ENCODE measurements around the gene ABCB7. TPM values are rescaled to one million over a fixed set of nuclear protein-coding genes. Genes with fewer than 3 reads are reported as not detected.

ABCB7 gene
- total and polyA plus RNA-seq, 12 donors: 14.9 to 49.2 (median 38.5) TPM

DNA sequence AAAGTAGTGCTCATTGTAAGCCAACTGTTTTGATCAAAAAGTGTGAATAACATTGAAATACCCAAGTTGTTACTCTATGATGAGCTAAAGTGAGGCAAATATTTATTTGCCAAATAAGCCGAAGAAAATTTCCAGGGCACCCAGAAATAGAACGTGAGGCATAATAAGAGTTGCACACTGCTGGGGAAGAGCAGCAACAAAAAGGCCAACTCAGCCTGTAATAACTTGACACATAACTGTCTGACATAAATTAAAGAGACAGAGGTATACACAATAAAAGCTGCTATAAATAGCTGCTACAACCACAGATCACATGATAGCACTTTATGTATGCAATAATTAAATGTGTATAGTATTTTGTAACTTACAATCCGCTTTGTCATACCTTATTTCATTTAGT, 2.0 kb upstream of the ABCB7 start:
- Histone ChIP-seq H3K27me3 (peaks cover 0 to 18% (median 0%) of the 10 kb centered on the region in 7 donors), H3K9me3 (no peaks in the 10 kb centered on the region), H3K36me3 (no peaks in the 10 kb centered on the region), H3K27ac (no peak overlapping the region), H3K4me1 (peaks cover 0 to 17% (median 13%) of the 10 kb centered on the region in 9 donors), H3K4me3 (no peak overlapping the region)
- intact Hi-C loops (cut with DNase I): loop anchor here in 1 of 10 donors (10.0 kb wide), 2 partner anchors 53 to 117 kb away; partner anchors contain the start of gene UPRT
- WGBS, 2 donors: 90 to 93% methylated on average over 3 of the region's 3 CpGs
- no peak for ATAC-seq
- no peak for DNase-seq
- TF ChIP-seq, protein P1, sequence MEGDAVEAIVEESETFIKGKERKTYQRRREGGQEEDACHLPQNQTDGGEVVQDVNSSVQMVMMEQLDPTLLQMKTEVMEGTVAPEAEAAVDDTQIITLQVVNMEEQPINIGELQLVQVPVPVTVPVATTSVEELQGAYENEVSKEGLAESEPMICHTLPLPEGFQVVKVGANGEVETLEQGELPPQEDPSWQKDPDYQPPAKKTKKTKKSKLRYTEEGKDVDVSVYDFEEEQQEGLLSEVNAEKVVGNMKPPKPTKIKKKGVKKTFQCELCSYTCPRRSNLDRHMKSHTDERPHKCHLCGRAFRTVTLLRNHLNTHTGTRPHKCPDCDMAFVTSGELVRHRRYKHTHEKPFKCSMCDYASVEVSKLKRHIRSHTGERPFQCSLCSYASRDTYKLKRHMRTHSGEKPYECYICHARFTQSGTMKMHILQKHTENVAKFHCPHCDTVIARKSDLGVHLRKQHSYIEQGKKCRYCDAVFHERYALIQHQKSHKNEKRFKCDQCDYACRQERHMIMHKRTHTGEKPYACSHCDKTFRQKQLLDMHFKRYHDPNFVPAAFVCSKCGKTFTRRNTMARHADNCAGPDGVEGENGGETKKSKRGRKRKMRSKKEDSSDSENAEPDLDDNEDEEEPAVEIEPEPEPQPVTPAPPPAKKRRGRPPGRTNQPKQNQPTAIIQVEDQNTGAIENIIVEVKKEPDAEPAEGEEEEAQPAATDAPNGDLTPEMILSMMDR (IDR thresholded peaks at IDR 0.05): no peak

DNA sequence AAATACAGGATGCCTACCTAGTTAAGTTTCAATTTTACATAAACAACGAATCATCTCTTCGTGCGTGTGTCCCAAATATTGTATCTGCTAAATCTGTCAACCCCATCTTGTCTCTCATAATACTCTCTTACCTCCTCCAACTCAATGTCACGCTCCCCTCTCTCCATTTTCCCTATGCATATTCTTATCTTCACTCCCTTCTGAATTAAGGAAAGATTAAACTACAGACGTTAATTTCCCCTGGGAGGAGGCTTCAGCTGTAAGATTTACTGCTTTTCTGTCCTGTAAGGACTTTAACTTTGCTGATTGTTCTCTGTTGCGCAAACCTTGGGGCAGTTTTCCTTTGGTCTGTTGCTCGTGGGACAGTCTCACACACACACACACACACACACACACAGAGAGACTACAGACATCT, 455 bp upstream of the ABCB7 start:
- H3K4me1 ChIP-seq: peaks cover 0 to 29% (median 13%) of the 10 kb centered on the region in 9 donors
- peaks cover 0 to 16% (median 0%) of the 10 kb centered on the region in 7 donors for H3K27me3 ChIP-seq
- H3K36me3 ChIP-seq: no peaks in the 10 kb centered on the region
- peak in 3 of 8 donors; percentile 20 to 35 (median 32) for ATAC-seq
- peak overlapping the region; percentile 52 to 80 (median 65) for H3K4me3 ChIP-seq
- WGBS, 2 donors: 11 to 23% methylated on average over 7 of the region's 7 CpGs
- intact Hi-C loops (cut with DNase I): loop anchor here in 1 of 10 donors (10.0 kb wide), 2 partner anchors 52 to 118 kb away; partner anchors contain the start of gene UPRT
- DNase-seq: no peak
- TF ChIP-seq, protein P1 (IDR thresholded peaks at IDR 0.05): no peak
- peak overlapping the region; percentile 66 to 91 (median 87) for H3K27ac ChIP-seq
- H3K9me3 ChIP-seq: no peaks in the 10 kb centered on the region

DNA sequence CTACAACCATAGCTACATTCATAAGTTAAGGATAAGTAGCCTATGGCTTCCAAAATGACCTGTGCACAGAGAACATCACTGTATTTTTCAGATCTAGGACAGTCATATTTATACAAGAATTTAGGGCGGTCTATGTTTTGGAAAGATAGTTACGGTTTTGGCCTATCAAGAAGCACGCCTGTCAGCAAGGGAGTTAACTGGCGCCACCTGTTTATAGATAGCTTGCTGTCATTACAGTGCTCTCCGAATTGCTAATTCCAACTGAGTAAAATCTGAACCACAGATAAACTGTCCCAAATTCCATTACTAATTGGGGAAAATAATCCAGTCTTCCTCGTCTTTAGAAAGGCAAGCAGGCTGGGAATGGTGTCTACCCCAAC, 646 bp downstream of the ABCB7 start:
- Histone ChIP-seq H3K9me3 (no peaks in the 10 kb centered on the region), H3K36me3 (no peaks in the 10 kb centered on the region), H3K27me3 (peaks cover 0 to 9% (median 0%) of the 10 kb centered on the region in 7 donors), H3K4me3 (peak overlapping the region; percentile 52 to 80 (median 65)), H3K4me1 (peaks cover 0 to 29% (median 13%) of the 10 kb centered on the region in 9 donors), H3K27ac (peak overlapping the region; percentile 66 to 91 (median 87))
- DNase-seq: no peak
- ATAC-seq: peak in 5 of 8 donors; percentile 27 to 68 (median 46)
- TF ChIP-seq, protein P1 (IDR thresholded peaks at IDR 0.05): no peak
- intact Hi-C loops (cut with DNase I): loop anchor here in 1 of 10 donors (10.0 kb wide), 2 partner anchors 51 to 119 kb away; partner anchors contain the start of gene UPRT
- WGBS, 2 donors: 0 to 1% methylated on average over 6 of the region's 6 CpGs

DNA sequence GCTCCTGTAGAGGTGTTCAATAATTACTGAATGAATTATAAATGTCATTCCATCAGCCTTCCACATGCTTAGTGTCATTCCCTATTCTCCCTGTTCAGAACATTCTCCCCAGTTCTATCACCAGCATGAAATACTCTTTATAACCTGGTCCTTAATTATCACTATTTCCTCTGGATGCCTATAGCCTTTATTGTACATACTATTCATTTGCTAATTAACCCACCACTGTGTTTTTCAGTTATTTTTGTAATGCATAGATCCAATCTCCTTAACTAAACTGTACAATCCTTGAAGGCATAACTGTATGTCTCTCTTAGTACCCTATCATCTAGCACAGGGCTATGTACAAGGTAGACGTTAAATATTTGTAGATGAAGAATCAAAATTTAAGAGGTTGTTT, 1.2 kb downstream of the ABCB7 start:
- no peak for ATAC-seq
- TF ChIP-seq, protein P1 (IDR thresholded peaks at IDR 0.05): no peak
- WGBS, 2 donors: 36 to 64% methylated on average over 1 of the region's 1 CpG

More for the DNA sequence above, 1.2 kb downstream of the ABCB7 start:
- DNase-seq: no peak
- H3K4me3 ChIP-seq: peak overlapping the region in 9 of 10 donors; percentile 58 to 80 (median 67)
- H3K27me3 ChIP-seq: peaks cover 0 to 3% (median 0%) of the 10 kb centered on the region in 7 donors
- intact Hi-C loops (cut with DNase I): loop anchor here in 1 of 10 donors (10.0 kb wide), 2 partner anchors 50 to 120 kb away; partner anchors contain the start of gene UPRT
- H3K36me3 ChIP-seq: no peaks in the 10 kb centered on the region
- no peak overlapping the region for H3K27ac ChIP-seq
- peaks cover 0 to 29% (median 13%) of the 10 kb centered on the region in 9 donors for H3K4me1 ChIP-seq
- H3K9me3 ChIP-seq: no peaks in the 10 kb centered on the region

All from heart right ventricle (tissue), 16 donors.